HCT116 (cell line): ENCODE data around the gene FGFR4. TPM values are rescaled to one million over a fixed set of nuclear protein-coding genes. Genes with fewer than 3 reads are reported as not detected.

Experiments used
- ATAC-seq: fragments of 200-7000 bp; cut with Tn5 transposase; 2 replicates; pipeline ENCODE4 v1.9.1; 2020; ENCODE audit warnings: mild to moderate bottlenecking, moderate library complexity
- BruUV-seq: library from RNA; stranded (reverse); fragments of 400-500 nt; replicated peaks from 2 replicates; lab custom pipeline; 2021; lab: Mats Ljungman, UMichigan
- CTCF ChIA-PET: fragments of 300-600 bp; sonication (Branson Sonifier 250); formaldehyde crosslinking; loops from one replicate; lab custom pipeline; 2021; ENCODE audit warnings: antibody characterized with exemption; lab: Charles Lee
- POLR2A ChIA-PET: fragments of 300-600, 350-600 bp; sonication (Branson Sonifier 250); formaldehyde crosslinking; loops from one replicate; lab custom pipeline; 2021; ENCODE audit warnings: antibody characterized with exemption; lab: Charles Lee
- RAD21 ChIA-PET, 2 experiments: fragments of 300-600 bp; sonication (Branson Sonifier 250); formaldehyde crosslinking; loops; one replicate each; lab custom pipeline; 2023; ENCODE audit warnings: low total read pairs in 2 of 2; ENCODE audit not compliant: uncharacterized antibody in 2 of 2, unreplicated experiment in 2 of 2, low non-redundant PET in 1 of 2; lab: Charles Lee
- DNase-seq: peaks from one replicate; pipeline ENCODE4 v3.0.0-alpha.2; 2010; ENCODE audit warnings: low read depth, low spot score
- H2AFZ ChIP-seq: fragments of 200-600 bp; shearing (Covaris generic), sonication (generic); 2 replicates; pipeline ENCODE4 v1.6.1; 2017; ENCODE audit warnings: low read depth, mixed run types, mixed read lengths, antibody characterized with exemption, low read length; ENCODE audit not compliant: poor library complexity, severe bottlenecking
- H3K27ac ChIP-seq: 2 replicates; pipeline ENCODE4 v1.5.1; 2012; ENCODE audit warnings: low read depth, low read length
- H3K27me3 ChIP-seq: fragments of 200-600 bp; sonication (generic); 2 replicates; pipeline ENCODE4 v1.6.1; 2016; ENCODE audit warnings: mixed run types, low read length, mixed read lengths; ENCODE audit not compliant: insufficient read depth
- H3K36me3 ChIP-seq, 2 experiments: fragments of 200-500 bp in 1 of 2; fragments of 200-600 bp in 1 of 2; sonication (Bioruptor generic) in 1 of 2; sonication (generic) in 1 of 2; 2 replicates each; pipeline versions ENCODE4 v1.5.1 to v1.6.1; 2014 to 2016; ENCODE audit warnings: low read length in 2 of 2, inconsistent platforms in 1 of 2, mixed read lengths in 1 of 2, mixed run types in 1 of 2; ENCODE audit not compliant: insufficient read depth in 2 of 2, control insufficient read depth in 1 of 2
- H3K4me1 ChIP-seq, 2 experiments: fragments of 200-600 bp in 1 of 2; sonication (generic) in 1 of 2; 2 replicates each; pipeline versions ENCODE4 v1.5.1 to v1.6.1; 2012 to 2017; ENCODE audit warnings: low read length in 2 of 2, inconsistent platforms in 1 of 2, mild to moderate bottlenecking in 1 of 2, mixed read lengths in 1 of 2, mixed run types in 1 of 2, moderate library complexity in 1 of 2; ENCODE audit not compliant: insufficient read depth in 2 of 2, control insufficient read depth in 1 of 2
- H3K4me2 ChIP-seq: fragments of 200-600 bp; sonication (generic); 2 replicates; pipeline ENCODE4 v1.6.1; 2017; ENCODE audit warnings: mixed run types, low read length, mixed read lengths
- H3K4me3 ChIP-seq, 2 experiments: fragments of 200-600 bp in 1 of 2; sonication (generic) in 1 of 2; replicated peaks in 1 of 2; 2 replicates each; pipeline ENCODE4 v1.5.1; 2011 to 2016; ENCODE audit warnings: low read length in 2 of 2, control low read depth in 1 of 2, low read depth in 1 of 2, mild to moderate bottlenecking in 1 of 2, mixed read lengths in 1 of 2, mixed run types in 1 of 2
- H3K79me2 ChIP-seq: fragments of 200-600 bp; sonication (generic); 2 replicates; pipeline ENCODE4 v1.6.1; 2017; ENCODE audit warnings: mild to moderate bottlenecking, mixed run types, low read length, moderate library complexity, mixed read lengths; ENCODE audit not compliant: insufficient read depth
- H3K9ac ChIP-seq: fragments of 200-600 bp; sonication (generic); 2 replicates; pipeline ENCODE4 v1.6.1; 2016; ENCODE audit warnings: low read length, mixed read lengths
- H3K9me2 ChIP-seq: fragments of 200-600 bp; sonication (generic), shearing (Covaris generic); 2 replicates; pipeline ENCODE4 v1.6.1; 2017; ENCODE audit warnings: mixed run types, mild to moderate bottlenecking, moderate library complexity; ENCODE audit not compliant: insufficient read depth
- H3K9me3 ChIP-seq, 2 experiments: fragments of 200-500 bp in 1 of 2; fragments of 200-600 bp in 1 of 2; sonication (Bioruptor generic) in 1 of 2; sonication (generic) in 1 of 2; 2 replicates each; pipeline ENCODE4 v1.6.1; 2014 to 2017; ENCODE audit warnings: low read length in 2 of 2, mixed read lengths in 2 of 2, inconsistent platforms in 1 of 2, low read depth in 1 of 2, mild to moderate bottlenecking in 1 of 2, mixed run types in 1 of 2, moderate library complexity in 1 of 2; ENCODE audit not compliant: control insufficient read depth in 1 of 2, insufficient read depth in 1 of 2
- H4K20me1 ChIP-seq: fragments of 200-600 bp; sonication (generic), shearing (Covaris generic); 2 replicates; pipeline ENCODE4 v1.6.1; 2017; ENCODE audit warnings: mixed run types, mild to moderate bottlenecking, moderate library complexity; ENCODE audit not compliant: insufficient read depth
- CBX3 ChIP-seq: IDR thresholded peaks from 2 replicates; pipeline ENCODE4 v1.6.1; 2012; ENCODE audit warnings: low read depth
- EGR1 ChIP-seq: IDR thresholded peaks from 2 replicates; pipeline ENCODE4 v1.6.1; 2012; ENCODE audit warnings: low read depth
- ELF1 ChIP-seq: IDR thresholded peaks from 2 replicates; pipeline ENCODE4 v1.6.1; 2012; ENCODE audit warnings: low read depth, borderline replicate concordance
- EZH2 ChIP-seq: fragments of 200-600 bp; sonication (generic); IDR thresholded peaks from 2 replicates; pipeline ENCODE4 v1.6.1; 2017; ENCODE audit warnings: antibody characterized with exemption, mixed run types
- EZH2phosphoT487 ChIP-seq: fragments of 200-600 bp; IDR thresholded peaks from 2 replicates; pipeline ENCODE4 v1.6.1; 2018; ENCODE audit warnings: antibody characterized with exemption, borderline replicate concordance
- FOSL1 ChIP-seq: IDR thresholded peaks from 2 replicates; pipeline ENCODE4 v1.6.1; 2012; ENCODE audit warnings: low read depth
- JUND ChIP-seq: IDR thresholded peaks from 2 replicates; pipeline ENCODE4 v1.6.1; 2012
- POLR2A ChIP-seq: IDR thresholded peaks from 2 replicates; pipeline ENCODE4 v1.7.0; 2011; ENCODE audit warnings: borderline replicate concordance; ENCODE audit not compliant: insufficient read depth, insufficient read length; ENCODE audit errors: extremely low read depth
- POLR2AphosphoS5 ChIP-seq: IDR thresholded peaks from 2 replicates; pipeline ENCODE4 v1.6.1; 2011; ENCODE audit warnings: mild to moderate bottlenecking, low read depth, low read length, moderate library complexity
- RAD21 ChIP-seq: IDR thresholded peaks from 2 replicates; pipeline ENCODE4 v1.6.1; 2012; ENCODE audit warnings: low read depth, mild to moderate bottlenecking
- SIN3A ChIP-seq: IDR thresholded peaks from 2 replicates; pipeline ENCODE4 v1.6.1; 2012; ENCODE audit warnings: low read depth
- SP1 ChIP-seq: IDR thresholded peaks from 2 replicates; pipeline ENCODE4 v1.6.1; 2012; ENCODE audit warnings: low read depth
- SRF ChIP-seq: IDR thresholded peaks from 2 replicates; pipeline ENCODE4 v1.6.1; 2012; ENCODE audit warnings: low read depth
- TCF7L2 ChIP-seq: IDR thresholded peaks from 2 replicates; pipeline ENCODE4 v1.7.0; 2011; ENCODE audit warnings: borderline replicate concordance, inconsistent platforms; ENCODE audit not compliant: insufficient read depth, insufficient read length; ENCODE audit errors: extremely low read depth
- YY1 ChIP-seq: IDR thresholded peaks from 2 replicates; pipeline ENCODE4 v1.6.1; 2011; ENCODE audit warnings: low read length, low read depth, moderate library complexity, mild to moderate bottlenecking; ENCODE audit not compliant: insufficient replicate concordance; ENCODE audit errors: extremely low read depth
- ZNF274 ChIP-seq: fragments of 200-500 bp; sonication (Bioruptor generic); IDR thresholded peaks from 2 replicates; pipeline ENCODE4 v1.6.1; 2014; ENCODE audit warnings: mild to moderate bottlenecking, low read depth, low read length, inconsistent platforms
- intact Hi-C: fragments of 100-400 bp; cut with micrococcal nuclease; formaldehyde crosslinking; loops from 2 replicates; pipeline ENCODE4 v1.10.0; 2022
- total RNA-seq: library from RNA; stranded (reverse); gene quantifications from one replicate; pipeline ENCODE4 v1.2.1, GENCODE V29; 2021; ENCODE audit not compliant: unreplicated experiment
- TF ChIP-seq, protein P1 (sequence below), 3 experiments: fragments of 200-600 bp in 1 of 3; sonication (generic) in 1 of 3; IDR thresholded peaks in 2 of 3; conservative IDR thresholded peaks in 1 of 3; 2 replicates each; pipeline ENCODE4 v1.5.1; 2012 to 2017; ENCODE audit warnings: low read depth in 2 of 3, low read length in 2 of 3, antibody characterized with exemption in 1 of 3, borderline replicate concordance in 1 of 3, control low read depth in 1 of 3, mild to moderate bottlenecking in 1 of 3, mixed read lengths in 1 of 3, mixed run types in 1 of 3, moderate library complexity in 1 of 3; ENCODE audit not compliant: insufficient read depth in 1 of 3
- TF ChIP-seq, protein P2 (sequence below): IDR thresholded peaks from 2 replicates; pipeline ENCODE4 v1.6.1; 2012; ENCODE audit warnings: low read depth
- TF ChIP-seq, protein P3 (sequence below): IDR thresholded peaks from 2 replicates; pipeline ENCODE4 v1.6.1; 2012

Gene FGFR4
- total RNA-seq, 1 experiment from 2014 or later = 78.1 TPM

DNA sequence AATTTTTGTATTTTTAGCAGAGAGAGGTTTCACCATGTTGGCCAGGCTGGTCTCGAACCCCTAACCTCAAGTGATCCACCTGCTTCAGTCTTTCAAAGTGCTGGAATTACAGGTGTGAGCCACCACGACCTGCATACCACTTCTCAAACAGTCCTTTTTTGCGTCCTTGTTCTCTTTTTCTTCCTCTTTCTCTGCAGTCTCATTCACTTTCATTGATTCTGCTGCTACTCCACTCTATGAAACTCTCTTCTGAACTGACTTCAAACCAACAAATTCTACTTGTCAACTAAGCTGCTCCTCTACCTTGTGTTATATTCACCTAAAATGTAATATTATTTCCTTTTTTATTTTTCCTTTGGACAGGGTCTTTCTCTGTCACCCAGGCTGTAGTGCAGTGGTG lies 54.8 kb downstream of the FGFR4 start:
- no peak overlapping the region for H3K4me3 ChIP-seq
- TF ChIP-seq EGR1 (no peak), SP1 (no peak), CBX3 (no peak), JUND (no peak), TCF7L2 (no peak), RAD21 (no peak), ZNF274 (no peak), ELF1 (no peak), YY1 (no peak), POLR2A (no peak), SRF (no peak), POLR2AphosphoS5 (no peak), FOSL1 (no peak), SIN3A (no peak), EZH2phosphoT487 (no peak), EZH2 (no peak)
- TF ChIP-seq, protein P1, sequence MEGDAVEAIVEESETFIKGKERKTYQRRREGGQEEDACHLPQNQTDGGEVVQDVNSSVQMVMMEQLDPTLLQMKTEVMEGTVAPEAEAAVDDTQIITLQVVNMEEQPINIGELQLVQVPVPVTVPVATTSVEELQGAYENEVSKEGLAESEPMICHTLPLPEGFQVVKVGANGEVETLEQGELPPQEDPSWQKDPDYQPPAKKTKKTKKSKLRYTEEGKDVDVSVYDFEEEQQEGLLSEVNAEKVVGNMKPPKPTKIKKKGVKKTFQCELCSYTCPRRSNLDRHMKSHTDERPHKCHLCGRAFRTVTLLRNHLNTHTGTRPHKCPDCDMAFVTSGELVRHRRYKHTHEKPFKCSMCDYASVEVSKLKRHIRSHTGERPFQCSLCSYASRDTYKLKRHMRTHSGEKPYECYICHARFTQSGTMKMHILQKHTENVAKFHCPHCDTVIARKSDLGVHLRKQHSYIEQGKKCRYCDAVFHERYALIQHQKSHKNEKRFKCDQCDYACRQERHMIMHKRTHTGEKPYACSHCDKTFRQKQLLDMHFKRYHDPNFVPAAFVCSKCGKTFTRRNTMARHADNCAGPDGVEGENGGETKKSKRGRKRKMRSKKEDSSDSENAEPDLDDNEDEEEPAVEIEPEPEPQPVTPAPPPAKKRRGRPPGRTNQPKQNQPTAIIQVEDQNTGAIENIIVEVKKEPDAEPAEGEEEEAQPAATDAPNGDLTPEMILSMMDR (IDR thresholded peaks at IDR 0.05 in 2 of 3, conservative IDR thresholded peaks at IDR 0.05 in 1 of 3; ENCODE audit: borderline replicate concordance in 1 of 3, insufficient read depth in 1 of 3, low read depth in 2 of 3, low read length in 2 of 3) = no peak
- TF ChIP-seq, protein P2, sequence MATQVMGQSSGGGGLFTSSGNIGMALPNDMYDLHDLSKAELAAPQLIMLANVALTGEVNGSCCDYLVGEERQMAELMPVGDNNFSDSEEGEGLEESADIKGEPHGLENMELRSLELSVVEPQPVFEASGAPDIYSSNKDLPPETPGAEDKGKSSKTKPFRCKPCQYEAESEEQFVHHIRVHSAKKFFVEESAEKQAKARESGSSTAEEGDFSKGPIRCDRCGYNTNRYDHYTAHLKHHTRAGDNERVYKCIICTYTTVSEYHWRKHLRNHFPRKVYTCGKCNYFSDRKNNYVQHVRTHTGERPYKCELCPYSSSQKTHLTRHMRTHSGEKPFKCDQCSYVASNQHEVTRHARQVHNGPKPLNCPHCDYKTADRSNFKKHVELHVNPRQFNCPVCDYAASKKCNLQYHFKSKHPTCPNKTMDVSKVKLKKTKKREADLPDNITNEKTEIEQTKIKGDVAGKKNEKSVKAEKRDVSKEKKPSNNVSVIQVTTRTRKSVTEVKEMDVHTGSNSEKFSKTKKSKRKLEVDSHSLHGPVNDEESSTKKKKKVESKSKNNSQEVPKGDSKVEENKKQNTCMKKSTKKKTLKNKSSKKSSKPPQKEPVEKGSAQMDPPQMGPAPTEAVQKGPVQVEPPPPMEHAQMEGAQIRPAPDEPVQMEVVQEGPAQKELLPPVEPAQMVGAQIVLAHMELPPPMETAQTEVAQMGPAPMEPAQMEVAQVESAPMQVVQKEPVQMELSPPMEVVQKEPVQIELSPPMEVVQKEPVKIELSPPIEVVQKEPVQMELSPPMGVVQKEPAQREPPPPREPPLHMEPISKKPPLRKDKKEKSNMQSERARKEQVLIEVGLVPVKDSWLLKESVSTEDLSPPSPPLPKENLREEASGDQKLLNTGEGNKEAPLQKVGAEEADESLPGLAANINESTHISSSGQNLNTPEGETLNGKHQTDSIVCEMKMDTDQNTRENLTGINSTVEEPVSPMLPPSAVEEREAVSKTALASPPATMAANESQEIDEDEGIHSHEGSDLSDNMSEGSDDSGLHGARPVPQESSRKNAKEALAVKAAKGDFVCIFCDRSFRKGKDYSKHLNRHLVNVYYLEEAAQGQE = no peak
- TF ChIP-seq, protein P3, sequence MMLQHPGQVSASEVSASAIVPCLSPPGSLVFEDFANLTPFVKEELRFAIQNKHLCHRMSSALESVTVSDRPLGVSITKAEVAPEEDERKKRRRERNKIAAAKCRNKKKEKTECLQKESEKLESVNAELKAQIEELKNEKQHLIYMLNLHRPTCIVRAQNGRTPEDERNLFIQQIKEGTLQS = no peak
- peaks cover 11 to 34% of the 10 kb centered on the region in 2 experiments; a peak in 3 of 4 replicates for H3K36me3 ChIP-seq
- H3K79me2 ChIP-seq = peaks cover 92% of the 10 kb centered on the region
- ATAC-seq = no peak
- intact Hi-C loops = no loop called here
- no TSS peak for BruUV-seq
- H4K20me1 ChIP-seq = peaks cover 4% of the 10 kb centered on the region; the same call in 1 of the 2 replicates
- no peaks in the 10 kb centered on the region for H3K9me3 ChIP-seq
- H3K9me2 ChIP-seq = no peaks in the 10 kb centered on the region
- no peak overlapping the region for H2AFZ ChIP-seq
- H3K27ac ChIP-seq = no peak overlapping the region
- no peak overlapping the region for H3K9ac ChIP-seq
- RAD21 ChIA-PET = no interaction called here
- POLR2A ChIA-PET = no interaction called here
- CTCF ChIA-PET = no interaction called here
- H3K4me2 ChIP-seq = no peak overlapping the region
- no peak for DNase-seq
- H3K4me1 ChIP-seq = no peaks in the 10 kb centered on the region
- H3K27me3 ChIP-seq = no peaks in the 10 kb centered on the region
